ENCODE results near the gene LSM4. TPM values are rescaled to one million over a fixed set of nuclear protein-coding genes. Genes with fewer than 3 reads are reported as not detected.
A peak's percentile ranks its signal among the peaks of the same experiment; 100 is the strongest.

The LSM4 gene
- total and polyA plus RNA-seq, 2 donors from 2014 or later: 87.7 to 245 TPM

- FAIRE-seq: no peak
- H3K4me3 ChIP-seq (ENCODE audit: low read length in 3 of 3): peak overlapping the region; percentile 71 to 82 (median 79)
- no peaks in the 10 kb centered on the region for H3K27me3 ChIP-seq (ENCODE audit: control insufficient read depth, insufficient read depth, low read length)
- H3K9me3 ChIP-seq (ENCODE audit: control insufficient read depth in 2 of 3, insufficient read depth in 1 of 3, low read length in 3 of 3): no peaks in the 10 kb centered on the region
- no peaks in the 10 kb centered on the region for H3K36me3 ChIP-seq (ENCODE audit: control insufficient read depth in 2 of 3, insufficient read depth in 3 of 3, low read length in 3 of 3)
- peak overlapping the region in 1 of 3 donors; percentile 94 for H3K9ac ChIP-seq (ENCODE audit: low read length in 3 of 3)
- H3K4me1 ChIP-seq (ENCODE audit: control insufficient read depth in 2 of 3, insufficient read depth in 2 of 3, low read depth in 1 of 3, low read length in 3 of 3): peaks cover 3 to 45% (median 36%) of the 10 kb centered on the region in 3 donors
- TF ChIP-seq CTCF (IDR thresholded peaks at IDR 0.05; ENCODE audit: borderline replicate concordance, extremely low read depth, insufficient read depth): no peak
- peak in 1 of 5 donors; percentile 28 for DNase-seq
- intact Hi-C loops (cut with DNase I): no loop called here
- peak overlapping the region; percentile 72 to 91 for H3K27ac ChIP-seq (ENCODE audit: low read depth in 2 of 2, low read length in 2 of 2)
Measured at GRCh38 chr19:18321734-18322102, 1.2 kb downstream of the LSM4 start.

- Histone ChIP-seq H3K4me3 (ENCODE audit: low read length in 3 of 3) (peak overlapping the region in 1 of 3 donors; percentile 71), H3K27me3 (ENCODE audit: control insufficient read depth, insufficient read depth, low read length) (no peaks in the 10 kb centered on the region), H3K9me3 (ENCODE audit: control insufficient read depth in 2 of 3, insufficient read depth in 1 of 3, low read length in 3 of 3) (no peaks in the 10 kb centered on the region), H3K36me3 (ENCODE audit: control insufficient read depth in 2 of 3, insufficient read depth in 3 of 3, low read length in 3 of 3) (no peaks in the 10 kb centered on the region), H3K9ac (ENCODE audit: low read length in 3 of 3) (peak overlapping the region in 1 of 3 donors; percentile 94), H3K27ac (ENCODE audit: low read depth in 2 of 2, low read length in 2 of 2) (peak overlapping the region; percentile 22 to 72), H3K4me1 (ENCODE audit: control insufficient read depth in 2 of 3, insufficient read depth in 2 of 3, low read depth in 1 of 3, low read length in 3 of 3) (peaks cover 3 to 45% (median 36%) of the 10 kb centered on the region in 3 donors)
- DNase-seq (peak in 1 of 5 donors; percentile 44), FAIRE-seq (no peak)
- intact Hi-C loops (cut with DNase I): no loop called here
- TF ChIP-seq CTCF (IDR thresholded peaks at IDR 0.05; ENCODE audit: borderline replicate concordance, extremely low read depth, insufficient read depth): no peak
Measured at GRCh38 chr19:18320865-18321733, 1.8 kb downstream of the LSM4 start.

DNA sequence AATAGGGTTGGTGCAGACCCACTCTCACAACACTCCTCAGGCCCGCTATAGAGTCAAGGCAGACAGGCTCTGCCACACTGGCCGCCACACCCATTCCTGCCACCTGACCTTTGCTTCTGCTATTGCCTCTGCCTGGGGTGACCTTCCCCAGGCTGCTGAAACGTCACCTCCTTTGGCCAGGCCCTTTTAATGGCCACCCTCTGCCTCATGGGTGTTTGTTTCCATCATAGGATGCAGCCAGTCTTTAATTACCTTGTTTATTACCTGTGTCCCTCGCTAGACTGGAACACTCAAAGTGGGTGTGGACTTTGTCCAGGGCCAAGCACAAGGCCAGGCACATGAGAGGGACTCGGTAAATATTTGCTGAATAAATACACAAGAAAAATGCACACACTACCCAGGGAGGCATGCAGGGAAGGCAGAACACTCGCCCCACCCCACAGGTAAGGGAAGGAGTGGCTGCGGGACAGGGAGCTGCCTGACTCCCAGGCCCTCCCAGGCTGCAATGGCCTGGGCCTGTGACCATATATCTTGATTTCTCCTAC, 3.2 kb downstream of the LSM4 start:
- intact Hi-C loops (cut with DNase I): no loop called here
- Histone ChIP-seq H3K27ac (ENCODE audit: low read depth in 2 of 2, low read length in 2 of 2) (peak overlapping the region; percentile 22 to 53), H3K36me3 (ENCODE audit: control insufficient read depth in 2 of 3, insufficient read depth in 3 of 3, low read length in 3 of 3) (no peaks in the 10 kb centered on the region), H3K9me3 (ENCODE audit: control insufficient read depth in 2 of 3, insufficient read depth in 1 of 3, low read length in 3 of 3) (no peaks in the 10 kb centered on the region), H3K9ac (ENCODE audit: low read length in 3 of 3) (peak overlapping the region in 1 of 3 donors; percentile 26), H3K27me3 (ENCODE audit: control insufficient read depth, insufficient read depth, low read length) (no peaks in the 10 kb centered on the region), H3K4me1 (ENCODE audit: control insufficient read depth in 2 of 3, insufficient read depth in 2 of 3, low read depth in 1 of 3, low read length in 3 of 3) (peaks cover 3 to 45% (median 36%) of the 10 kb centered on the region in 3 donors), H3K4me3 (ENCODE audit: low read length in 3 of 3) (no peak overlapping the region)
- DNase-seq: no peak
- FAIRE-seq: no peak
- TF ChIP-seq CTCF (IDR thresholded peaks at IDR 0.05; ENCODE audit: borderline replicate concordance, extremely low read depth, insufficient read depth): no peak

Data from kidney (tissue), 14 donors.